IMR-90 (cell line): Measurements from ENCODE around the gene PLB1. TPM values are rescaled to one million over a fixed set of nuclear protein-coding genes. Genes with fewer than 3 reads are reported as not detected.
A peak's percentile ranks its signal among the peaks of the same experiment; 100 is the strongest.

Source experiments
- ATAC-seq: fragments of 200-7000 bp; cut with Tn5 transposase; 2 replicates; pipeline ENCODE4 v1.9.1; 2020; ENCODE audit warnings: low read depth, mild to moderate bottlenecking, moderate library complexity
- BruUV-seq: library from RNA; stranded (reverse); fragments of 400-500 nt; replicated peaks from 2 replicates; lab custom pipeline; 2021; lab: Mats Ljungman, UMichigan
- CTCF ChIA-PET: fragments of 300-600 bp; formaldehyde crosslinking; extraction: SDS; loops from one replicate; lab custom pipeline; 2021; ENCODE audit warnings: antibody characterized with exemption; lab: Yijun Ruan, JAX
- POLR2A ChIA-PET: fragments of 300-600 bp; sonication (Branson Sonifier 250); formaldehyde crosslinking; loops from one replicate; lab custom pipeline; 2022; ENCODE audit warnings: antibody characterized with exemption; ENCODE audit not compliant: unreplicated experiment; lab: Charles Lee
- DNase-seq: peaks from one replicate; pipeline ENCODE4 v3.0.0; 2013
- H2AFZ ChIP-seq: replicated peaks from 2 replicates; pipeline ENCODE3; 2013; ENCODE audit warnings: low read length, mild to moderate bottlenecking; ENCODE audit not compliant: poor library complexity
- H2AK5ac ChIP-seq: 2 replicates; pipeline ENCODE4 v1.6.1; 2013; ENCODE audit warnings: low read depth, low read length, inconsistent platforms
- H2AK9ac ChIP-seq: replicated peaks from 2 replicates; pipeline ENCODE3; 2013; ENCODE audit warnings: mild to moderate bottlenecking, low read depth, low read length, moderate library complexity; ENCODE audit not compliant: poor library complexity
- H2BK120ac ChIP-seq: 2 replicates; pipeline ENCODE4 v1.6.1; 2013; ENCODE audit warnings: low read depth, low read length, inconsistent platforms
- H2BK15ac ChIP-seq: 3 replicates; pipeline ENCODE4 v1.6.1; 2013; ENCODE audit warnings: low read depth, low read length, inconsistent platforms
- H2BK20ac ChIP-seq: 2 replicates; pipeline ENCODE4 v1.6.1; 2013; ENCODE audit warnings: low read depth, mild to moderate bottlenecking, inconsistent platforms, low read length, moderate library complexity
- H2BK5ac ChIP-seq: 2 replicates; pipeline ENCODE4 v1.6.1; 2013; ENCODE audit warnings: mild to moderate bottlenecking, low read depth, low read length, inconsistent platforms; ENCODE audit not compliant: poor library complexity, severe bottlenecking
- H3K14ac ChIP-seq: replicated peaks from 2 replicates; pipeline ENCODE4 v1.6.1; 2013; ENCODE audit warnings: low read depth, low read length, inconsistent platforms
- H3K18ac ChIP-seq: 2 replicates; pipeline ENCODE4 v1.6.1; 2013; ENCODE audit warnings: low read depth, low read length, control low read depth
- H3K23ac ChIP-seq: 2 replicates; pipeline ENCODE4 v1.6.1; 2013; ENCODE audit warnings: low read depth, low read length, inconsistent platforms
- H3K27ac ChIP-seq: 2 replicates; pipeline ENCODE4 v1.5.1; 2013; ENCODE audit warnings: mild to moderate bottlenecking, control low read depth, low read length; ENCODE audit not compliant: insufficient read depth
- H3K27me3 ChIP-seq: 2 replicates; pipeline ENCODE4 v1.6.1; 2013; ENCODE audit warnings: low read length; ENCODE audit not compliant: control insufficient read depth, insufficient read depth
- H3K36me3 ChIP-seq: 2 replicates; pipeline ENCODE4 v1.6.1; 2013; ENCODE audit warnings: low read length, mixed read lengths; ENCODE audit not compliant: control insufficient read depth, insufficient read depth
- H3K4ac ChIP-seq: 2 replicates; pipeline ENCODE4 v1.6.1; 2013; ENCODE audit warnings: low read depth, low read length, inconsistent platforms
- H3K4me1 ChIP-seq: 2 replicates; pipeline ENCODE4 v1.6.1; 2013; ENCODE audit warnings: low read length, mixed read lengths; ENCODE audit not compliant: control insufficient read depth, insufficient read depth
- H3K4me2 ChIP-seq: 2 replicates; pipeline ENCODE4 v1.6.1; 2013; ENCODE audit warnings: low read depth, mild to moderate bottlenecking, control low read depth, low read length, moderate library complexity
- H3K4me3 ChIP-seq: 2 replicates; pipeline ENCODE4 v1.5.1; 2013; ENCODE audit warnings: low read depth, mild to moderate bottlenecking, control low read depth, low read length, moderate library complexity; ENCODE audit not compliant: insufficient read depth
- H3K56ac ChIP-seq: 2 replicates; pipeline ENCODE4 v1.6.1; 2013; ENCODE audit warnings: low read length, inconsistent platforms; ENCODE audit not compliant: insufficient read depth; ENCODE audit errors: extremely low read depth
- H3K79me1 ChIP-seq, 2 experiments: 2 replicates each; pipeline ENCODE4 v1.6.1; 2013; ENCODE audit warnings: low read length in 2 of 2, inconsistent platforms in 1 of 2, low read depth in 1 of 2
- H3K9ac ChIP-seq: 2 replicates; pipeline ENCODE4 v1.6.1; 2013; ENCODE audit warnings: low read depth, low read length, control low read depth
- H3K9me1 ChIP-seq: 2 replicates; pipeline ENCODE4 v1.6.1; 2013; ENCODE audit warnings: low read length, inconsistent platforms; ENCODE audit not compliant: insufficient read depth
- H3K9me3 ChIP-seq: 2 replicates; pipeline ENCODE4 v1.6.1; 2013; ENCODE audit warnings: low read length; ENCODE audit not compliant: control insufficient read depth, insufficient read depth
- H4K20me1 ChIP-seq: 2 replicates; pipeline ENCODE4 v1.6.1; 2013; ENCODE audit warnings: low read length, inconsistent platforms; ENCODE audit not compliant: insufficient read depth
- H4K5ac ChIP-seq: 2 replicates; pipeline ENCODE4 v1.6.1; 2013; ENCODE audit warnings: mild to moderate bottlenecking, low read depth, low read length, control low read depth
- H4K8ac ChIP-seq, 2 experiments: 2 replicates each; pipeline ENCODE4 v1.6.1; 2013; ENCODE audit warnings: low read depth in 2 of 2, low read length in 2 of 2, control low read depth in 1 of 2, inconsistent platforms in 1 of 2
- H4K91ac ChIP-seq: 2 replicates; pipeline ENCODE4 v1.6.1; 2013; ENCODE audit warnings: low read depth, low read length, inconsistent platforms; ENCODE audit not compliant: insufficient read depth
- BHLHE40 ChIP-seq: fragments of 150-350 bp; IDR thresholded peaks from 2 replicates; pipeline ENCODE4 v1.6.1; 2016; ENCODE audit warnings: mild to moderate bottlenecking, low read depth, low read length
- CEBPB ChIP-seq: IDR thresholded peaks from 2 replicates; pipeline ENCODE4 v1.6.1; 2012; ENCODE audit warnings: low read depth, low read length, improper control_type of control experiment
- CHD1 ChIP-seq: IDR thresholded peaks from 2 replicates; pipeline ENCODE4 v1.6.1; 2012; ENCODE audit warnings: low read depth, low read length, improper control_type of control experiment
- CTCF ChIP-seq: conservative IDR thresholded peaks from 2 replicates; pipeline ENCODE4 v1.5.1; 2012; ENCODE audit warnings: mild to moderate bottlenecking, low read depth, low read length, improper control_type of control experiment
- ELK1 ChIP-seq: fragments of 150-350 bp; IDR thresholded peaks from 2 replicates; pipeline ENCODE4 v1.6.1; 2016; ENCODE audit warnings: low read depth, mild to moderate bottlenecking, low read length, moderate library complexity, borderline replicate concordance
- FOS ChIP-seq: fragments of 150-350 bp; IDR thresholded peaks from 2 replicates; pipeline ENCODE4 v1.6.1; 2016; ENCODE audit warnings: low read depth, low read length
- MAFK ChIP-seq: IDR thresholded peaks from 2 replicates; pipeline ENCODE4 v1.6.1; 2012; ENCODE audit warnings: low read depth, low read length, improper control_type of control experiment
- MAZ ChIP-seq: IDR thresholded peaks from 2 replicates; pipeline ENCODE4 v1.6.1; 2012; ENCODE audit warnings: low read depth, mild to moderate bottlenecking, low read length, improper control_type of control experiment, moderate library complexity, borderline replicate concordance
- MXI1 ChIP-seq: IDR thresholded peaks from 2 replicates; pipeline ENCODE4 v1.6.1; 2012; ENCODE audit warnings: low read depth, mild to moderate bottlenecking, low read length, moderate library complexity, borderline replicate concordance
- NFE2L2 ChIP-seq: fragments of 150-350 bp; IDR thresholded peaks from 2 replicates; pipeline ENCODE4 v1.6.1; 2016; ENCODE audit warnings: low read depth, mild to moderate bottlenecking, low read length
- POLR2A ChIP-seq: IDR thresholded peaks from 2 replicates; pipeline ENCODE4 v1.6.1; 2012; ENCODE audit warnings: mild to moderate bottlenecking, low read depth, low read length
- RAD21 ChIP-seq: IDR thresholded peaks from 2 replicates; pipeline ENCODE4 v1.6.1; 2012; ENCODE audit warnings: low read length, improper control_type of control experiment
- RCOR1 ChIP-seq: IDR thresholded peaks from 2 replicates; pipeline ENCODE4 v1.6.1; 2012; ENCODE audit warnings: mild to moderate bottlenecking, low read length, improper control_type of control experiment; ENCODE audit not compliant: insufficient replicate concordance
- RFX5 ChIP-seq: IDR thresholded peaks from 2 replicates; pipeline ENCODE4 v1.8.0; 2012; ENCODE audit warnings: low read depth, mild to moderate bottlenecking, low read length, moderate library complexity
- SMC3 ChIP-seq: fragments of 150-350 bp; IDR thresholded peaks from 2 replicates; pipeline ENCODE4 v1.6.1; 2016; ENCODE audit warnings: low read depth, mild to moderate bottlenecking, antibody characterized with exemption, low read length, moderate library complexity
- USF2 ChIP-seq: fragments of 150-350 bp; IDR thresholded peaks from 2 replicates; pipeline ENCODE4 v1.6.1; 2017; ENCODE audit warnings: mild to moderate bottlenecking, antibody characterized with exemption, low read length, low read depth
- WGBS, 2 experiments: methylation state at CpG; one replicate each; pipeline versions ENCODE4 v1.1.5 to v1.1.7; 2013; ENCODE audit warnings: missing lambda C conversion rate in 2 of 2; ENCODE audit not compliant: insufficient read length in 1 of 2; ENCODE audit errors: extremely low coverage in 2 of 2; 5-methylcytosine and 5-hydroxymethylcytosine counted together
- dilution Hi-C: fragments of 300-500 bp; cut with HindIII; formaldehyde crosslinking; loops from one replicate; pipeline ENCODE4 v1.14.3; 2018; ENCODE audit warnings: low sequenced_read_pairs; ENCODE audit not compliant: unreplicated experiment
- in situ Hi-C: fragments of 300-500 bp; cut with MboI; formaldehyde crosslinking; loops from 3 replicates; pipeline ENCODE4 v1.14.3; 2019; ENCODE audit warnings: low sequenced_read_pairs, inconsistent platforms, mixed read lengths
- intact Hi-C: fragments of 100-400 bp; cut with micrococcal nuclease; formaldehyde crosslinking; loops from 2 replicates; pipeline ENCODE4 v1.10.0; 2022
- polyA plus RNA-seq, 3 experiments: library from polyadenylated mRNA; depleted of rRNA; stranded (reverse); fragments of >200 nt; gene quantifications; 2 replicates each; pipeline ENCODE4 v1.2.3, GENCODE V29; 2012; ENCODE audit warnings: low replicate concordance in 1 of 3
- total RNA-seq: library from RNA; depleted of rRNA; stranded (reverse); fragments of >200 nt; gene quantifications from 2 replicates; pipeline ENCODE4 v1.2.3, GENCODE V29; 2012

Gene PLB1
- total and polyA plus RNA-seq, 2 of the 4 experiments (the other 2 are of a cell fraction): 0.74 to 0.90 TPM

GRCh38 chr2:28581312-28581711 lies 85.5 kb downstream of the PLB1 start:
- Histone ChIP-seq H3K27me3 (no peaks in the 10 kb centered on the region), H2BK120ac (peak overlapping the region; percentile 69; the same call in 1 of the 2 replicates), H3K9ac (no peak overlapping the region), H2BK5ac (no peak overlapping the region), H2AK9ac (no peak overlapping the region), H3K4me1 (peaks cover 16% of the 10 kb centered on the region), H4K91ac (no peak overlapping the region), H2BK20ac (no peak overlapping the region), H3K27ac (no peak overlapping the region), H3K4me3 (no peak overlapping the region), H2BK15ac (peak overlapping the region; percentile 68; the same call in 1 of the 3 replicates), H3K36me3 (no peaks in the 10 kb centered on the region), H4K5ac (no peak overlapping the region), H3K4ac (no peak overlapping the region), H4K20me1 (no peaks in the 10 kb centered on the region), H3K23ac (no peak overlapping the region), H2AK5ac (0 out of 2 replicates have a peak overlapping the region, but pooled peaks have one; percentile 49), H3K4me2 (no peak overlapping the region), H3K14ac (no peak overlapping the region), H3K9me3 (peaks cover 2% of the 10 kb centered on the region; the same call in 1 of the 2 replicates), H3K56ac (no peak overlapping the region), H2AFZ (no peak overlapping the region), H4K8ac (no peak overlapping the region), H3K18ac (no peak overlapping the region), H3K9me1 (peaks cover 12% of the 10 kb centered on the region), H3K79me1 (0 out of 4 replicates have a peak, but pooled peaks cover 0 to 8% of the 10 kb centered on the region in 2 experiments)
- no CpG with 5 or more reads among the region's 4 CpGs for WGBS, 2 experiments
- in situ Hi-C loops (loop anchor here (25.0 kb wide), 1 partner anchor 331 kb away; no protein-coding TSS in a partner anchor), intact Hi-C loops (loop anchor here (5.0 kb wide), 1 partner anchor 221 kb away; no protein-coding TSS in a partner anchor), dilution Hi-C loops (no loop called here)
- BruUV-seq: no TSS peak
- DNase-seq (no peak), ATAC-seq (no peak)
- TF ChIP-seq NFE2L2 (no peak), POLR2A (no peak), RCOR1 (no peak), ELK1 (no peak), MAFK (no peak), BHLHE40 (no peak), SMC3 (no peak), CHD1 (no peak), CEBPB (no peak), FOS (no peak), MAZ (no peak), RAD21 (no peak), MXI1 (no peak), CTCF (no peak), USF2 (no peak), RFX5 (no peak)
- ChIA-PET CTCF (interaction anchor here (0.6 kb wide), 1 partner anchor 15 kb away, joined by 3 read pairs; no protein-coding TSS in a partner anchor), POLR2A (no interaction called here)
